GM21526 (cell line): ENCODE data around the gene DCUN1D1.

Source experiments
- ATAC-seq: cut with Tn5 transposase; IDR thresholded peaks from one replicate; pipeline ENCODE4 v1.9.1; 2021; ENCODE audit warnings: moderate library complexity; ENCODE audit not compliant: unreplicated experiment, low FRiP score

The DCUN1D1 gene

GRCh38 chr3:182973047-182973446, 7.3 kb downstream of the DCUN1D1 start:
- ATAC-seq: no peak

GRCh38 chr3:182972387-182972786, 8.0 kb downstream of the DCUN1D1 start:
- no peak for ATAC-seq

DNA sequence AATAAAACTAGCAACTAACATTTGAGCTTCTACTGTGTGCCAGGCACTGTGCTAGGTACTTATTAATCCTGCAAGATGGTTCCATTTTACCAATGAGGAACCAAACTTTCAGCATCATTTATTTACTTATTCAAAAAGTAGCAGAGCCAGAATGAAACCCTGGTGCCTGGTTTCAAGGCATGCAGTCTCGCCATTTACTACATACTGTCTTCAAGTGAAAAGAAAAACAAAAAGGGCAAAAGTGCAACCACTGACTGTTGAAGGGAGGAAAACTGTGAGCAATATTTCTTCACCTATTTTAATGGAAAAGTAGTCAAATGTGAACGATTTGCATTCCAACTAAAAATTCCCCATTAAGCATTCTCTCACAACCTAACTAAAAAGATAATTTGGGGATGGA, 8.7 kb downstream of the DCUN1D1 start:
- ATAC-seq: no peak

DNA sequence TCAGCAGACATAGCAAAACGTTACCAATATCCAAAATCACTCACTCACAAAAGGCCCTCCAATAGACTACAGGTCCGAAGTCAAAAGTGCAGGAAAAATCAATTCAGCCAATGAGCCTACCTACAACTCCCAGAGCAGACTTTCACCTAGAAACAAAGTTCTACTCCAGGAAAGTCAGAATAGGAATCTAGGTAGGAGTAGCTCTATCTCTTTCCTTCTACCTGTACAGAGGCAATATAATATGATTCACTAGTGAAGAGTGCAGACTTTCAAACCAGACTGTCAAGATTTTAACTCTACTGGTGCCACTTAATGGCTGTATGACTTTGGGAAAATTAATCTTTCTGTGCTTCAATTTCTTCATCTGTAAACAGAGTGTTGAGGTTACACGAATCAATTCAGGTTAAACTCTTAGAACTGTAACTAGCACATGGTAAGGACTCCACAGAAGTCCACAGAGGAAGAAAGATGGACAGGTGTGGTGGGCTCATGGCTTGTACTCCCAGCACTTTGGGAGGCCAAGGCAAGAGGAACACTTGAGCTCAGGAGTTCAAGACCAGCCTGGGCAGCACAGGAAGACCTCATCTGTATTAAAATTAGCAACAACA, 9.4 kb downstream of the DCUN1D1 start:
- no peak for ATAC-seq

GRCh38 chr3:182969853-182970252, 10.5 kb downstream of the DCUN1D1 start:
- ATAC-seq: no peak

DNA sequence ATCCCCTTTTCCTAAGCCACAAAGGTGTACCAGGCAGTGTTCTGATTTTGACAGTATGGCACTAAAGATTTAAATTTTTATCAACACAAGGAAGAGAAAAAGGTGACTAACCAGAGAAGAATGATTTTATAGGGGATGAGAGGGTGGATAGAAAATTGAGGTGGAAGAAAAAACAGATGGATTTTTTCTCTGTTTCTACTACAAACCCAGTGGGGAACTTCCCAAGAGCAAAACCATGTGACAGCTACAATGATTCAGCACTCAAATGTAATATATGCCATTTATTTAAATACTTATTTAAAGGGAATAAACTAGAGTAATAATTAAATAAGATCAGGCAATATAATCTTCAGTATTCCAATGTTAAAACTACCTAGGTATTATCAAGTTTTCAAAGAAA, 11.1 kb downstream of the DCUN1D1 start:
- ATAC-seq: no peak

- peak; percentile 44 for ATAC-seq
These were observed 12.8 kb downstream of the DCUN1D1 start for GRCh38 chr3:182967218-182968204.

GRCh38 chr3:182965861-182966366, 14.4 kb downstream of the DCUN1D1 start:
- no peak for ATAC-seq

- ATAC-seq: no peak
These were observed 16.2 kb downstream of the DCUN1D1 start for GRCh38 chr3:182964179-182964578.

DNA sequence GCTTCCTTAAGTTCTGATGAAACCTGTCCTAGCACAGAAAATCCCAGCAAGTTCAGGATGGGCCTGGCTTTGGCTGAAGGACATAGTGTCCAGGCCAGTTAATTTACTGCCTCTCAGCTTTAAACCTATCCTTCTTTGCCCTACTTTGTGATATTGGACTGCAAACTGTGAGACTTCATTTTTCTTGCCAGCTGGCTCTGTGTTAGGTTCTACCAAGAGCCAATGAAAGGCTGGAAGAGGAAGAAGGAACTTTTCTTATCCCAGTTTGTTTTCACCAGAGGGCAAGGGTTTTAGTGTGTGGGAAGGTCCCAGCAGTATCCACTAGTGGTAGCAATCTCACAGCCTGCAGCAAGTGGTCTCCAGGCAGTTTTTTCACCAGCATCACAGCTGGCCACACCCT, 18.2 kb downstream of the DCUN1D1 start:
- no peak for ATAC-seq

- no peak for ATAC-seq
These were observed 20.6 kb downstream of the DCUN1D1 start for GRCh38 chr3:182959474-182960350.

DNA sequence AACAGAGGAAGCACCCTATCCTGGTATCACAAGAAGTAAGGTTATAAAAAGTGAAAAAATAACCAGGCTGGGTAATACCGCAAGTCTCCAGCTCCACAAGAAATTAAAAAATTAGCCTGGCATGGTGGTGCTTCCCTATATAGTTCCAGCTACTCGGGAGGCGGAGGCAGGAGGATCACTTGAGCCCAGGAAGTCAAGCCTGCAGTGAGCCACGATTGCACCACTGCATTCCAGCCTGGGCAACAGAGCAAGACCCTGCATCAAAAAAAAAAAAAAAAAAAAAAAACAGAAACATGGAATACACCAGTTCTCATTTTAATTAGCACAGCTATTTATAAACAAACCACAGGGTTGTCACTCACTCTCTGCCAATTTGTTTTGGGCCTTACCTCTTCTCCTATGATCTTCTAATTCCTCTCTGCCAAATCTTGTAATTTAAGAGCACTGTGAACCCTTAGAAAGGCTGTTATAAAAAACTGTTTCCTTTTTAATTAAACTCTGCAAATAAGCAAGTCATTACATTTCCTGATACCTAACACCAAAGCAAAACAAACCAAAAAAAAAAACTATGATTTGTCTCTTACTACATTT, 22.6 kb downstream of the DCUN1D1 start:
- ATAC-seq: no peak

DNA sequence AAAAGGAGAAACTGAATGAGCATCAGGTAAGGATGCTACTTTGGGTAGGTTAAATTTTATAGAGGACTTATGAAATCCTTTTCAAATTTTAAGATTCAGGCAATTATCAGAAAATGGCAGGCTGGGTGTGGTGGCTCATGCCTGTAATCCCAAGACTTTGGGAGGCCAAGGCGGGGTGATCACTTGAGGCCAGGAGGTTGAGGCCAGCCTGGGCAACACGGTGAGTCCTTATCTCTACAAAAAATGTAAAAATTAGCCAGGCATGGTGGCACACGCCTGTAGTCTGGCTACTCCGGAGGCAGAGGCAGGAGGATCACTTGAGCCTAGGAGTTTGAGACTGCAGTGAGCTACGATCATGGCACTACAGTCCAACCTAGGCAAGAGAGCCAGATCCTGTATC, 23.1 kb downstream of the DCUN1D1 start:
- no peak for ATAC-seq

GRCh38 chr3:182954553-182955235, 25.6 kb downstream of the DCUN1D1 start:
- no peak for ATAC-seq

DNA sequence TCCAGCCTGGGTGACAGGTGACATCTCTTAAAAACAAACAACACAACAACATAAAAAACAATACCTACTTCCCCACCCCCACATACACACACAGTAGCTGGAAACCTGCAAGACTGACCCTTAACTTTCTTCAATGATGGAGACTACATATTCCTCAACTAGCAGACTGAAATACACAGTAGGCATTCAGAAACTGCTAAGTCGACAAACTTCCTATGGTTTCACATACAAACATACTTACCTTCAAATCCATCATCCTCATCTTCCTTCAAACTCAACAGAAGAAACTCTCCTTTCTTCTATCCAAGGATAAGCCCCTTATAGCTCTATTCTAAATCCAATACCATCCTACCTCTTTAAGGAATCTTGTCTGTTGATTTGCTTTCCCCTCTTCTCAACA, 30.6 kb downstream of the DCUN1D1 start:
- no peak for ATAC-seq

DNA sequence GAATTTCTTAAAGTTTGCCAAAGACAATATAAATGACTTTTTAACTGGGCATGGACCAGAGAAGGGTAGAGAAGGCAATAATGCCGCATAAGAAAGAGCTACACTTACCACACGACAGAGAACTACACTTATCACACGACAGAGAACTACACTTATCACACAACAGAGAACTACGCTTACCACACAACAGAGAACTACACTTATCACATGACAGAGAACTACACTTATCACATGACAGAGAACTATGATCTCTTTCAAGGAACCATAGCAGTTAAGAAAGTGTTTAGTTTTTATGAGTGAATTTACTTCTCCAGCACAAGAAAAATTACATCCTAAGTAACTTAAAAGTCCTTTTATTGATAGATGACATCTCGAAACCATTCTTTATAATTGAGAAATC, 32.0 kb downstream of the DCUN1D1 start:
- ATAC-seq: no peak

GRCh38 chr3:182947888-182948287, 32.5 kb downstream of the DCUN1D1 start:
- ATAC-seq: no peak

- no peak for ATAC-seq
These were observed 38.6 kb downstream of the DCUN1D1 start for GRCh38 chr3:182941719-182942118.

- no peak for ATAC-seq
These were observed 40.0 kb downstream of the DCUN1D1 start for GRCh38 chr3:182940266-182940808.
